HepG2 (cell line): ENCODE measurements around the gene DHRS4L2. TPM values are rescaled to one million over a fixed set of nuclear protein-coding genes. Genes with fewer than 3 reads are reported as not detected.
A peak's percentile ranks its signal among the peaks of the same experiment; 100 is the strongest.

Experiments used
- E2F2 ChIP-seq: sonication (generic); formaldehyde crosslinking; IDR thresholded peaks from 2 replicates; pipeline ENCODE4 v1.4.0; 2020; ENCODE audit warnings: missing genetic modification reagents, borderline replicate concordance
- HIC2 ChIP-seq: sonication (generic); formaldehyde crosslinking; IDR thresholded peaks from 2 replicates; pipeline ENCODE4 v1.9.0; 2022; ENCODE audit warnings: low read depth, missing genetic modification reagents
- KIAA2018 ChIP-seq: sonication (generic); formaldehyde crosslinking; IDR thresholded peaks from 2 replicates; pipeline ENCODE4 v1.5.0; 2020; ENCODE audit warnings: mild to moderate bottlenecking, missing genetic modification reagents, borderline replicate concordance
- SOX13 ChIP-seq, 3 experiments: fragments of 450-650 bp in 1 of 3; sonication (generic) in 1 of 3; formaldehyde crosslinking in 1 of 3; IDR thresholded peaks in 2 of 3; conservative IDR thresholded peaks in 1 of 3; 2 replicates each; pipeline versions ENCODE4 v1.5.0 to v1.6.1; 2016 to 2020; ENCODE audit warnings: antibody characterized with exemption in 1 of 3, mild to moderate bottlenecking in 1 of 3, missing compliant biosample characterization in 1 of 3, missing genetic modification reagents in 1 of 3, moderate library complexity in 1 of 3
- ZNF251 ChIP-seq: sonication (generic); formaldehyde crosslinking; IDR thresholded peaks from 2 replicates; pipeline ENCODE4 v1.9.0; 2021; ENCODE audit warnings: mild to moderate bottlenecking, missing genetic modification reagents
- ZNF784 ChIP-seq: sonication (generic); formaldehyde crosslinking; IDR thresholded peaks from 2 replicates; pipeline ENCODE4 v1.5.1; 2020; ENCODE audit warnings: missing genetic modification reagents, mild to moderate bottlenecking, borderline replicate concordance
- ZNF800 ChIP-seq: sonication (generic); formaldehyde crosslinking; IDR thresholded peaks from 2 replicates; pipeline ENCODE4 v1.4.0; 2020; ENCODE audit warnings: missing genetic modification reagents
- polyA plus RNA-seq, 8 experiments: library from polyadenylated mRNA; depleted of rRNA in 3 of 8; stranded (reverse) in 7 of 8; unstranded in 1 of 8; fragments of >200 nt; fragmentation: Illumina TruSeq in 4 of 8; extraction: Trizol in 4 of 8; gene quantifications; 2 replicates each; pipeline versions ENCODE4 v1.2.1 to v1.2.3, GENCODE V29; 2011 to 2016; ENCODE audit warnings: low read depth in 4 of 8, missing spikeins in 1 of 8, mixed read lengths in 1 of 8; ENCODE audit not compliant: insufficient read depth in 1 of 8
- total RNA-seq, 5 experiments: library from RNA; depleted of rRNA; stranded (reverse); fragments of >200 nt; fragmentation: Illumina TruSeq; extraction: Trizol; gene quantifications; 2 replicates each; pipeline ENCODE4 v1.2.3, GENCODE V29; 2016; ENCODE audit warnings: low read depth in 1 of 5

The DHRS4L2 gene
- total and polyA plus RNA-seq, 2 of the 13 experiments (the other 11 are each of a cell fraction or from before 2014, with no cell fraction given) = 24.7 to 38.2 TPM

GRCh38 chr14:24013654-24014514 is 25.2 kb downstream of the DHRS4L2 start (continued):
- TF ChIP-seq ZNF784 (CRISPR knock-in tag) (peak; percentile 80; the same call in 1 of the 2 replicates), ZNF251 (CRISPR knock-in tag) (no peak), E2F2 (CRISPR knock-in tag) (0 out of 2 replicates have a peak, but pooled peaks have one; percentile 37), KIAA2018 (peak; percentile 87; the same call in 1 of the 2 replicates), ZNF800 (no peak; the same call in 1 of the 2 replicates), HIC2 (CRISPR knock-in tag) (no peak), SOX13 (IDR thresholded peaks at IDR 0.05) (no peak), SOX13 (CRISPR knock-in tag; conservative IDR thresholded peaks at IDR 0.05 in 1 of 2, IDR thresholded peaks at IDR 0.05 in 1 of 2) (no peak)
